IMR-90 (cell line): Measurements from ENCODE around the gene PRDM2. TPM values are rescaled to one million over a fixed set of nuclear protein-coding genes. Genes with fewer than 3 reads are reported as not detected.

Source experiments
- ATAC-seq: fragments of 200-7000 bp; cut with Tn5 transposase; 2 replicates; pipeline ENCODE4 v1.9.1; 2020; ENCODE audit warnings: low read depth, mild to moderate bottlenecking, moderate library complexity
- BruUV-seq: library from RNA; stranded (reverse); fragments of 400-500 nt; replicated peaks from 2 replicates; lab custom pipeline; 2021; lab: Mats Ljungman, UMichigan
- CTCF ChIA-PET: fragments of 300-600 bp; formaldehyde crosslinking; extraction: SDS; loops from one replicate; lab custom pipeline; 2021; ENCODE audit warnings: antibody characterized with exemption; lab: Yijun Ruan, JAX
- POLR2A ChIA-PET: fragments of 300-600 bp; sonication (Branson Sonifier 250); formaldehyde crosslinking; loops from one replicate; lab custom pipeline; 2022; ENCODE audit warnings: antibody characterized with exemption; ENCODE audit not compliant: unreplicated experiment; lab: Charles Lee
- DNase-seq: peaks from one replicate; pipeline ENCODE4 v3.0.0; 2013
- H2AFZ ChIP-seq: replicated peaks from 2 replicates; pipeline ENCODE3; 2013; ENCODE audit warnings: low read length, mild to moderate bottlenecking; ENCODE audit not compliant: poor library complexity
- H2AK5ac ChIP-seq: 2 replicates; pipeline ENCODE4 v1.6.1; 2013; ENCODE audit warnings: low read depth, low read length, inconsistent platforms
- H2AK9ac ChIP-seq: replicated peaks from 2 replicates; pipeline ENCODE3; 2013; ENCODE audit warnings: mild to moderate bottlenecking, low read depth, low read length, moderate library complexity; ENCODE audit not compliant: poor library complexity
- H2BK120ac ChIP-seq: 2 replicates; pipeline ENCODE4 v1.6.1; 2013; ENCODE audit warnings: low read depth, low read length, inconsistent platforms
- H2BK15ac ChIP-seq: 3 replicates; pipeline ENCODE4 v1.6.1; 2013; ENCODE audit warnings: low read depth, low read length, inconsistent platforms
- H2BK20ac ChIP-seq: 2 replicates; pipeline ENCODE4 v1.6.1; 2013; ENCODE audit warnings: low read depth, mild to moderate bottlenecking, inconsistent platforms, low read length, moderate library complexity
- H2BK5ac ChIP-seq: 2 replicates; pipeline ENCODE4 v1.6.1; 2013; ENCODE audit warnings: mild to moderate bottlenecking, low read depth, low read length, inconsistent platforms; ENCODE audit not compliant: poor library complexity, severe bottlenecking
- H3K14ac ChIP-seq: replicated peaks from 2 replicates; pipeline ENCODE4 v1.6.1; 2013; ENCODE audit warnings: low read depth, low read length, inconsistent platforms
- H3K18ac ChIP-seq: 2 replicates; pipeline ENCODE4 v1.6.1; 2013; ENCODE audit warnings: low read depth, low read length, control low read depth
- H3K23ac ChIP-seq: 2 replicates; pipeline ENCODE4 v1.6.1; 2013; ENCODE audit warnings: low read depth, low read length, inconsistent platforms
- H3K27ac ChIP-seq: 2 replicates; pipeline ENCODE4 v1.5.1; 2013; ENCODE audit warnings: mild to moderate bottlenecking, control low read depth, low read length; ENCODE audit not compliant: insufficient read depth
- H3K27me3 ChIP-seq: 2 replicates; pipeline ENCODE4 v1.6.1; 2013; ENCODE audit warnings: low read length; ENCODE audit not compliant: control insufficient read depth, insufficient read depth
- H3K36me3 ChIP-seq: 2 replicates; pipeline ENCODE4 v1.6.1; 2013; ENCODE audit warnings: low read length, mixed read lengths; ENCODE audit not compliant: control insufficient read depth, insufficient read depth
- H3K4ac ChIP-seq: 2 replicates; pipeline ENCODE4 v1.6.1; 2013; ENCODE audit warnings: low read depth, low read length, inconsistent platforms
- H3K4me1 ChIP-seq: 2 replicates; pipeline ENCODE4 v1.6.1; 2013; ENCODE audit warnings: low read length, mixed read lengths; ENCODE audit not compliant: control insufficient read depth, insufficient read depth
- H3K4me2 ChIP-seq: 2 replicates; pipeline ENCODE4 v1.6.1; 2013; ENCODE audit warnings: low read depth, mild to moderate bottlenecking, control low read depth, low read length, moderate library complexity
- H3K4me3 ChIP-seq: 2 replicates; pipeline ENCODE4 v1.5.1; 2013; ENCODE audit warnings: low read depth, mild to moderate bottlenecking, control low read depth, low read length, moderate library complexity; ENCODE audit not compliant: insufficient read depth
- H3K56ac ChIP-seq: 2 replicates; pipeline ENCODE4 v1.6.1; 2013; ENCODE audit warnings: low read length, inconsistent platforms; ENCODE audit not compliant: insufficient read depth; ENCODE audit errors: extremely low read depth
- H3K79me1 ChIP-seq, 2 experiments: 2 replicates each; pipeline ENCODE4 v1.6.1; 2013; ENCODE audit warnings: low read length in 2 of 2, inconsistent platforms in 1 of 2, low read depth in 1 of 2
- H3K9ac ChIP-seq: 2 replicates; pipeline ENCODE4 v1.6.1; 2013; ENCODE audit warnings: low read depth, low read length, control low read depth
- H3K9me1 ChIP-seq: 2 replicates; pipeline ENCODE4 v1.6.1; 2013; ENCODE audit warnings: low read length, inconsistent platforms; ENCODE audit not compliant: insufficient read depth
- H3K9me3 ChIP-seq: 2 replicates; pipeline ENCODE4 v1.6.1; 2013; ENCODE audit warnings: low read length; ENCODE audit not compliant: control insufficient read depth, insufficient read depth
- H4K20me1 ChIP-seq: 2 replicates; pipeline ENCODE4 v1.6.1; 2013; ENCODE audit warnings: low read length, inconsistent platforms; ENCODE audit not compliant: insufficient read depth
- H4K5ac ChIP-seq: 2 replicates; pipeline ENCODE4 v1.6.1; 2013; ENCODE audit warnings: mild to moderate bottlenecking, low read depth, low read length, control low read depth
- H4K8ac ChIP-seq, 2 experiments: 2 replicates each; pipeline ENCODE4 v1.6.1; 2013; ENCODE audit warnings: low read depth in 2 of 2, low read length in 2 of 2, control low read depth in 1 of 2, inconsistent platforms in 1 of 2
- H4K91ac ChIP-seq: 2 replicates; pipeline ENCODE4 v1.6.1; 2013; ENCODE audit warnings: low read depth, low read length, inconsistent platforms; ENCODE audit not compliant: insufficient read depth
- FOS ChIP-seq: fragments of 150-350 bp; IDR thresholded peaks from 2 replicates; pipeline ENCODE4 v1.6.1; 2016; ENCODE audit warnings: low read depth, low read length
- WGBS, 2 experiments: methylation state at CpG; one replicate each; pipeline versions ENCODE4 v1.1.5 to v1.1.7; 2013; ENCODE audit warnings: missing lambda C conversion rate in 2 of 2; ENCODE audit not compliant: insufficient read length in 1 of 2; ENCODE audit errors: extremely low coverage in 2 of 2; 5-methylcytosine and 5-hydroxymethylcytosine counted together
- dilution Hi-C: fragments of 300-500 bp; cut with HindIII; formaldehyde crosslinking; loops from one replicate; pipeline ENCODE4 v1.14.3; 2018; ENCODE audit warnings: low sequenced_read_pairs; ENCODE audit not compliant: unreplicated experiment
- in situ Hi-C: fragments of 300-500 bp; cut with MboI; formaldehyde crosslinking; loops from 3 replicates; pipeline ENCODE4 v1.14.3; 2019; ENCODE audit warnings: low sequenced_read_pairs, inconsistent platforms, mixed read lengths
- intact Hi-C: fragments of 100-400 bp; cut with micrococcal nuclease; formaldehyde crosslinking; loops from 2 replicates; pipeline ENCODE4 v1.10.0; 2022
- polyA plus RNA-seq, 3 experiments: library from polyadenylated mRNA; depleted of rRNA; stranded (reverse); fragments of >200 nt; gene quantifications; 2 replicates each; pipeline ENCODE4 v1.2.3, GENCODE V29; 2012; ENCODE audit warnings: low replicate concordance in 1 of 3
- total RNA-seq: library from RNA; depleted of rRNA; stranded (reverse); fragments of >200 nt; gene quantifications from 2 replicates; pipeline ENCODE4 v1.2.3, GENCODE V29; 2012
- TF ChIP-seq, protein P1 (sequence below): fragments of 150-350 bp; IDR thresholded peaks from 2 replicates; pipeline ENCODE4 v1.6.1; 2016; ENCODE audit warnings: low read depth, mild to moderate bottlenecking, low read length, moderate library complexity, borderline replicate concordance

The PRDM2 gene
- total and polyA plus RNA-seq, 2 of the 4 experiments (the other 2 are of a cell fraction) = 3.4 to 8.9 TPM

DNA sequence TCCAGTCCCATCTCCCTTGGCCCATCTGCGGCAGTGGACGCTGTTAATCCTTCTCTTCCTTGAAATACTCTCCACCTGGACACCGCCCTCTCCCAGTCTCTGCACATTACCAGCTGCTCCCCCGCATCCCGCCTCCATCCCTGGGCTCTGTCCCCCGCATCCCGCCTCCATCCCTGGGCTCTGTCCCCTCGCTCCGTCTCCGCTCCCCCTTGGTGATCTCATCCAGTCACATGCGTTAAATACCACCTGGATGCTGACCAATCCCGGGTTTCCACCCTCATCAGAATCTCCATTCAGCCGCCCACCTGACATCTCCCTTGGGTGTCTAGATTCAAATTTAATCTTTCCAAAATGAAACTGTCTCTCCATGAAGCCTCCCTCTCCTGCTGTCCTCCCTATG lies 106.1 kb downstream of the PRDM2 start:
- dilution Hi-C loops (no loop called here), intact Hi-C loops (loop anchor here (2.0 kb wide), 1 partner anchor 57 kb away; no protein-coding TSS in a partner anchor), in situ Hi-C loops (loop anchor here (5.0 to 10.0 kb wide), 2 partner anchors 49 to 111 kb away; no protein-coding TSS in a partner anchor)
- Histone ChIP-seq H3K4ac (no peak overlapping the region), H3K14ac (no peak overlapping the region), H3K56ac (no peak overlapping the region), H4K20me1 (no peaks in the 10 kb centered on the region), H2BK120ac (no peak overlapping the region), H3K79me1 (peaks cover 0 to under 1% of the 10 kb centered on the region in 2 experiments; a peak in 1 of 4 replicates), H3K18ac (no peak overlapping the region), H3K27me3 (no peaks in the 10 kb centered on the region), H3K9me1 (0 out of 2 replicates have a peak, but pooled peaks cover 3% of the 10 kb centered on the region), H4K8ac (no peak overlapping the region), H4K5ac (no peak overlapping the region), H2BK15ac (no peak overlapping the region), H2BK20ac (no peak overlapping the region), H3K9me3 (no peaks in the 10 kb centered on the region), H3K9ac (no peak overlapping the region), H3K23ac (no peak overlapping the region), H3K4me2 (no peak overlapping the region), H3K27ac (no peak overlapping the region), H3K4me3 (no peak overlapping the region), H3K36me3 (no peaks in the 10 kb centered on the region), H3K4me1 (no peaks in the 10 kb centered on the region), H4K91ac (no peak overlapping the region), H2BK5ac (no peak overlapping the region), H2AK5ac (no peak overlapping the region), H2AK9ac (no peak overlapping the region), H2AFZ (no peak overlapping the region)
- DNase-seq (no peak), ATAC-seq (no peak)
- CTCF ChIA-PET = no interaction called here
- BruUV-seq = no TSS peak
- WGBS, 2 experiments = 91% methylated on average over 4 of the region's 13 CpGs; no CpG with 5 or more reads in 1 of the 2 experiments
- TF ChIP-seq FOS = no peak
- TF ChIP-seq, protein P1, sequence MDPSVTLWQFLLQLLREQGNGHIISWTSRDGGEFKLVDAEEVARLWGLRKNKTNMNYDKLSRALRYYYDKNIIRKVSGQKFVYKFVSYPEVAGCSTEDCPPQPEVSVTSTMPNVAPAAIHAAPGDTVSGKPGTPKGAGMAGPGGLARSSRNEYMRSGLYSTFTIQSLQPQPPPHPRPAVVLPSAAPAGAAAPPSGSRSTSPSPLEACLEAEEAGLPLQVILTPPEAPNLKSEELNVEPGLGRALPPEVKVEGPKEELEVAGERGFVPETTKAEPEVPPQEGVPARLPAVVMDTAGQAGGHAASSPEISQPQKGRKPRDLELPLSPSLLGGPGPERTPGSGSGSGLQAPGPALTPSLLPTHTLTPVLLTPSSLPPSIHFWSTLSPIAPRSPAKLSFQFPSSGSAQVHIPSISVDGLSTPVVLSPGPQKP = no peak
- POLR2A ChIA-PET = no interaction called here
